ENCODE measurements around the gene ACR. TPM values are rescaled to one million over a fixed set of nuclear protein-coding genes. Genes with fewer than 3 reads are reported as not detected.

Gene ACR
- total and polyA plus RNA-seq, 10 of the 15 experiments (the other 5 are each of a cell fraction or from before 2014, with no cell fraction given), result not detected

GRCh38 chr22:50730013-50730891 lies 7.8 kb upstream of the ACR start (continued):
- TF ChIP-seq ZNF592 (IDR thresholded peaks at IDR 0.05) (no peak), RAD21 (IDR thresholded peaks at IDR 0.05; ENCODE audit: insufficient read depth, low read depth, low read length) (no peak), SP1 (IDR thresholded peaks at IDR 0.05; ENCODE audit: low read depth, low read length) (no peak), SPI1 (IDR thresholded peaks at IDR 0.05; ENCODE audit: borderline replicate concordance, insufficient read depth, low read depth, low read length) (no peak), ASH2L (IDR thresholded peaks at IDR 0.05; ENCODE audit: borderline replicate concordance, low read depth) (no peak), EZH2 (IDR thresholded peaks at IDR 0.05; ENCODE audit: borderline replicate concordance, control insufficient read depth, low read depth, low read length) (no peak), MYB (IDR thresholded peaks at IDR 0.05; ENCODE audit: borderline replicate concordance, low read depth, low read length) (no peak), KLF5 (IDR thresholded peaks at IDR 0.05; ENCODE audit: partially characterized antibody) (no peak), ZNF207 (IDR thresholded peaks at IDR 0.05; ENCODE audit: borderline replicate concordance) (no peak)
